GM23248 (cell line): ENCODE measurements around the gene TTLL5.

Source experiments
- EZH2 ChIP-seq: fragments of 200-600 bp; sonication (generic); IDR thresholded peaks from 2 replicates; pipeline ENCODE4 v1.6.1; 2018; ENCODE audit warnings: antibody characterized with exemption, mild to moderate bottlenecking; ENCODE audit not compliant: insufficient read depth, poor library complexity, severe bottlenecking
- EZH2phosphoT487 ChIP-seq: fragments of 200-600 bp; sonication (generic); IDR thresholded peaks from 2 replicates; pipeline ENCODE4 v1.6.1; 2018; ENCODE audit warnings: antibody characterized with exemption, moderate library complexity, mild to moderate bottlenecking, low read depth; ENCODE audit not compliant: insufficient read depth

DNA sequence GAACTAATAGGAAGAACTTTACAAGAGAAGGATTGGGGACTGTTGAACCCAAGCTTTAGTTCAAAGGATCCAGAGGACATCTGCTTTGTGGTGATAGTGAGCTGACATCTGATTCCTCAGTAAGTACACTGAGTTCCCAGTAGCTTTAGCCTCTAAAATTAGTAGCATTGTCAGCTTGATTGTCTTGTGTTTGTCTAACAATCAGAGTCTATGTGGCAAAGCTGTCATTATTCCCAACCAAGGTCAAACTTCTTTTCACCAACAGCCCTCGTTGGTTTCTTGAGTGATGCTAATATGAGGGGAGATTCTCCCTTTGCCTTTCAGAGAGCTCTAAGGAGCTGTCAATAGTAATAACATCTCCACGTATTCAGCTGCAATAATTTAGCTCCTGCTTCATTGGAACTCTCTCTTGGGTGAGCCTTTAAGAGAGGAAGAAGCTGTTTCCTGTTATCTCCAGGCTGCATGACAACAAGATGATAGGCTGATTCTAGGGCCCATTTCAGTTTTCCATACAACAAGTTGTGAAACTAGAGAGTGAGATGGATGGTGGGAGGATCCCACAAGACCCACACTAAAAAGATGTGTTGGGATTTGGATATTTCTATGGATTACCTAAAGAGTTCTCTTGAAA is 274.1 kb downstream of the TTLL5 start:
- TF ChIP-seq EZH2phosphoT487: no peak
- TF ChIP-seq EZH2: no peak
